B cell (primary cell): Measurements from ENCODE around the gene ANKS4B. TPM values are rescaled to one million over a fixed set of nuclear protein-coding genes. Genes with fewer than 3 reads are reported as not detected.

Experiments used
- ATAC-seq: fragments of 200-7000 bp; cut with Tn5 transposase; one replicate; pipeline ENCODE4 v1.10.0; 2021; ENCODE audit warnings: low read depth, mild to moderate bottlenecking, moderate number of reproducible peaks, moderate library complexity
- CTCF ChIA-PET: fragments of 350-600 bp; sonication (Branson Sonifier 250); formaldehyde crosslinking; loops from one replicate; lab custom pipeline; 2021; ENCODE audit warnings: antibody characterized with exemption, inconsistent platforms; lab: Charles Lee
- POLR2A ChIA-PET: fragments of 350-600 bp; sonication (Branson Sonifier 250); formaldehyde crosslinking; loops from one replicate; lab custom pipeline; 2021; ENCODE audit warnings: antibody characterized with exemption; lab: Charles Lee
- DNase-seq: peaks from one replicate; pipeline ENCODE4 v3.0.0; 2013
- H2AFZ ChIP-seq: 2 replicates; pipeline ENCODE4 v1.6.1; 2012; ENCODE audit warnings: mild to moderate bottlenecking, low read depth, low read length; ENCODE audit not compliant: insufficient read depth, poor library complexity, severe bottlenecking
- H3K27ac ChIP-seq, 2 donors: 1 replicate in 1 of 2; 2 replicates in 1 of 2; pipeline ENCODE4 v1.5.1; 2012 to 2013; ENCODE audit warnings: low read length in 2 of 2, mild to moderate bottlenecking in 2 of 2, moderate library complexity in 1 of 2
- H3K27me3 ChIP-seq, 4 experiments: fragments of 200-600 bp in 1 of 4; sonication (generic) in 1 of 4; replicated peaks in 1 of 4; 1 replicate in 2 of 4; 2 replicates in 2 of 4; pipeline versions ENCODE4 v1.6.1 to v1.7.0; 2013 to 2016; ENCODE audit warnings: low read length in 3 of 4, mild to moderate bottlenecking in 2 of 4, mixed read lengths in 1 of 4, moderate library complexity in 1 of 4; ENCODE audit not compliant: insufficient read depth in 4 of 4, control insufficient read depth in 3 of 4; ENCODE audit errors: control extremely low read depth in 1 of 4
- H3K36me3 ChIP-seq, 2 experiments: replicated peaks in 1 of 2; 1 replicate in 1 of 2; 2 replicates in 1 of 2; pipeline versions ENCODE4 v1.6.1 to v1.7.1; 2013; ENCODE audit warnings: low read length in 1 of 2; ENCODE audit not compliant: insufficient read depth in 2 of 2, control insufficient read depth in 1 of 2; ENCODE audit errors: control extremely low read depth in 1 of 2, extremely low read depth in 1 of 2
- H3K4me1 ChIP-seq, 2 donors: fragments of 200-600 bp in 1 of 2; sonication (generic) in 1 of 2; 1 replicate in 1 of 2; 2 replicates in 1 of 2; pipeline versions ENCODE4 v1.5.1 to v1.6.1; 2013 to 2017; ENCODE audit warnings: low read length in 2 of 2; ENCODE audit not compliant: control insufficient read depth in 2 of 2, insufficient read depth in 2 of 2
- H3K4me2 ChIP-seq: replicated peaks from 2 replicates; pipeline ENCODE3; 2012; ENCODE audit warnings: mild to moderate bottlenecking, low read depth, low read length; ENCODE audit not compliant: poor library complexity, severe bottlenecking
- H3K4me3 ChIP-seq, 5 experiments: fragments of 200-600 bp in 1 of 5; sonication (generic) in 1 of 5; 1 replicate in 3 of 5; 2 replicates in 2 of 5; pipeline versions ENCODE4 v1.5.1 to v1.7.0; 2011 to 2016; ENCODE audit warnings: low read length in 4 of 5, mild to moderate bottlenecking in 4 of 5, low read depth in 2 of 5, control low read depth in 1 of 5, moderate library complexity in 1 of 5; ENCODE audit not compliant: insufficient read depth in 1 of 5; ENCODE audit errors: control extremely low read depth in 1 of 5, extremely low read depth in 1 of 5
- H3K79me2 ChIP-seq: fragments of 200-600 bp; sonication (generic); one replicate; pipeline ENCODE4 v1.6.0; 2016; ENCODE audit warnings: low read length; ENCODE audit not compliant: control insufficient read depth, insufficient read depth
- H3K9ac ChIP-seq: fragments of 200-600 bp; sonication (generic); 2 replicates; pipeline ENCODE4 v1.6.1; 2017; ENCODE audit warnings: mild to moderate bottlenecking, low read length, moderate library complexity
- H3K9me3 ChIP-seq, 3 donors: one replicate each; pipeline versions ENCODE4 v1.6.1 to v1.7.1; 2013; ENCODE audit warnings: low read length in 2 of 3; ENCODE audit not compliant: control insufficient read depth in 2 of 3, insufficient read depth in 1 of 3; ENCODE audit errors: control extremely low read depth in 1 of 3
- H4K20me1 ChIP-seq: 2 replicates; pipeline ENCODE4 v1.6.0; 2012; ENCODE audit warnings: mild to moderate bottlenecking, low read length; ENCODE audit not compliant: insufficient read depth, control insufficient read depth, poor library complexity, severe bottlenecking
- H3K27ac Mint-ChIP-seq: one replicate; pipeline ENCODE4 v1.8.0; 2021; ENCODE audit warnings: mixed read lengths
- H3K27me3 Mint-ChIP-seq: one replicate; pipeline ENCODE4 v1.8.0; 2021; ENCODE audit warnings: mixed read lengths
- H3K4me1 Mint-ChIP-seq: one replicate; pipeline ENCODE4 v1.8.0; 2021; ENCODE audit warnings: mixed read lengths
- H3K4me3 Mint-ChIP-seq: one replicate; pipeline ENCODE4 v1.8.0; 2021; ENCODE audit warnings: mixed read lengths
- H3K9me3 Mint-ChIP-seq: one replicate; pipeline ENCODE4 v1.8.0; 2022; ENCODE audit warnings: mixed read lengths; ENCODE audit not compliant: insufficient read depth
- CTCF ChIP-seq: fragments of 200-600 bp; IDR thresholded peaks from one replicate; pipeline ENCODE4 v1.8.0; 2022; ENCODE audit warnings: antibody characterized with exemption, mild to moderate bottlenecking
- EZH2 ChIP-seq: IDR thresholded peaks from 2 replicates; pipeline ENCODE4 v1.6.1; 2012; ENCODE audit warnings: borderline replicate concordance, low read depth, mild to moderate bottlenecking, moderate library complexity, low read length; ENCODE audit not compliant: insufficient read depth, poor library complexity, severe bottlenecking
- WGBS: methylation state at CpG from one replicate; pipeline ENCODE4 v1.1.5; 2013; ENCODE audit warnings: missing lambda C conversion rate; ENCODE audit not compliant: insufficient coverage; 5-methylcytosine and 5-hydroxymethylcytosine counted together
- intact Hi-C: fragments of 100-400 bp; cut with micrococcal nuclease; formaldehyde crosslinking; loops from one replicate; pipeline ENCODE4 v1.10.0; 2022
- polyA plus RNA-seq: library from polyadenylated mRNA; depleted of rRNA; stranded (reverse); fragments of >200 nt; gene quantifications from 2 replicates; pipeline ENCODE4 v1.2.3, GENCODE V29; 2012
- total RNA-seq, 2 donors: library from RNA; stranded (reverse); fragments of 120-200 nt in 1 of 2; gene quantifications; 1 replicate in 1 of 2; 2 replicates in 1 of 2; pipeline versions ENCODE4 v1.2.3 to v1.2.4, GENCODE V29; 2013 to 2022

ANKS4B gene
- total and polyA plus RNA-seq, 2 donors (not counting 1 experiment from before 2014, with no cell fraction given) = not detected

- Histone ChIP-seq H3K9me3 (no peaks in the 10 kb centered on the region), H4K20me1 (no peaks in the 10 kb centered on the region), H3K4me2 (no peak overlapping the region), H3K27me3 (peaks cover 0 to 9% (median 1%) of the 10 kb centered on the region in 4 experiments), H3K36me3 (no peaks in the 10 kb centered on the region), H2AFZ (no peak overlapping the region), H3K27ac (no peak overlapping the region), H3K79me2 (no peaks in the 10 kb centered on the region), H3K4me1 (no peaks in the 10 kb centered on the region), H3K9ac (no peak overlapping the region), H3K4me3 (no peak overlapping the region)
- no peak overlapping the region for H3K4me3 Mint-ChIP-seq
- DNase-seq (no peak), ATAC-seq (no peak)
- TF ChIP-seq CTCF = no peak
- no peak for TF ChIP-seq EZH2
- no peak overlapping the region for H3K27ac Mint-ChIP-seq
- ChIA-PET CTCF (no interaction called here), POLR2A (no interaction called here)
- intact Hi-C loops = no loop called here
- peaks cover 32% of the 10 kb centered on the region for H3K27me3 Mint-ChIP-seq
- no CpG with 5 or more reads among the region's 2 CpGs for WGBS
- H3K4me1 Mint-ChIP-seq = peaks cover 2% of the 10 kb centered on the region
- no peaks in the 10 kb centered on the region for H3K9me3 Mint-ChIP-seq
Measured at GRCh38 chr16:21256636-21257035, 23.1 kb downstream of the ANKS4B start.

- TF ChIP-seq CTCF (no peak), EZH2 (no peak)
- peaks cover 31% of the 10 kb centered on the region for H3K27me3 Mint-ChIP-seq
- POLR2A ChIA-PET = no interaction called here
- no peak overlapping the region for H3K4me3 Mint-ChIP-seq
- DNase-seq (no peak), ATAC-seq (no peak)
- Histone ChIP-seq H3K4me2 (no peak overlapping the region), H3K36me3 (no peaks in the 10 kb centered on the region), H3K79me2 (no peaks in the 10 kb centered on the region), H3K4me1 (no peaks in the 10 kb centered on the region), H3K9ac (no peak overlapping the region), H3K27ac (no peak overlapping the region), H3K9me3 (no peaks in the 10 kb centered on the region), H2AFZ (no peak overlapping the region), H4K20me1 (no peaks in the 10 kb centered on the region), H3K4me3 (no peak overlapping the region), H3K27me3 (peaks cover 0 to 9% (median 1%) of the 10 kb centered on the region in 4 experiments)
- peaks cover 5% of the 10 kb centered on the region for H3K4me1 Mint-ChIP-seq
- 80% methylated on average over 2 of the region's 4 CpGs for WGBS
- intact Hi-C loops = no loop called here
- H3K27ac Mint-ChIP-seq = no peak overlapping the region
- H3K9me3 Mint-ChIP-seq = no peaks in the 10 kb centered on the region
- CTCF ChIA-PET = no interaction called here
Measured at GRCh38 chr16:21257284-21257683, 23.8 kb downstream of the ANKS4B start.
